CD8-positive, alpha-beta memory T cell (primary cell): Measurements from ENCODE around the gene BEST4. TPM values are rescaled to one million over a fixed set of nuclear protein-coding genes. Genes with fewer than 3 reads are reported as not detected.

Source experiments
- CTCF ChIA-PET: fragments of 350-600 bp; sonication (Branson Sonifier 250); formaldehyde crosslinking; loops from one replicate; lab custom pipeline; 2021; ENCODE audit warnings: antibody characterized with exemption; lab: Charles Lee
- POLR2A ChIA-PET: fragments of 350-600 bp; sonication (Branson Sonifier 250); formaldehyde crosslinking; loops from one replicate; lab custom pipeline; 2021; ENCODE audit warnings: antibody characterized with exemption; lab: Charles Lee
- DNase-seq, 5 donors: peaks; one replicate each; pipeline versions ENCODE4 v3.0.0 to v3.0.0-alpha.2; 2020 to 2022; ENCODE audit warnings: mixed read lengths in 1 of 5
- H3K27ac ChIP-seq: one replicate; pipeline ENCODE4 v1.7.0; 2013; ENCODE audit warnings: low read depth, mild to moderate bottlenecking, low read length, moderate library complexity
- H3K27me3 ChIP-seq: 2 replicates; pipeline ENCODE4 v1.7.0; 2013; ENCODE audit warnings: low read length, mild to moderate bottlenecking; ENCODE audit not compliant: insufficient read depth, poor library complexity, severe bottlenecking
- H3K36me3 ChIP-seq: 2 replicates; pipeline ENCODE4 v1.7.0; 2013; ENCODE audit warnings: mild to moderate bottlenecking, low read length, moderate library complexity; ENCODE audit not compliant: insufficient read depth
- H3K4me1 ChIP-seq: 2 replicates; pipeline ENCODE4 v1.7.0; 2013; ENCODE audit warnings: mild to moderate bottlenecking, low read length, moderate library complexity; ENCODE audit not compliant: insufficient read depth
- H3K4me3 ChIP-seq: 2 replicates; pipeline ENCODE4 v1.7.0; 2013; ENCODE audit warnings: mild to moderate bottlenecking, low read length
- H3K9me3 ChIP-seq: 2 replicates; pipeline ENCODE4 v1.7.0; 2013; ENCODE audit warnings: mild to moderate bottlenecking, low read length
- H3K27ac Mint-ChIP-seq, 8 donors: one replicate each; pipeline ENCODE4 v1.8.0; 2020 to 2021; ENCODE audit warnings: mixed read lengths in 8 of 8, mild to moderate bottlenecking in 6 of 8, inconsistent platforms in 3 of 8, moderate library complexity in 3 of 8
- H3K27me3 Mint-ChIP-seq, 2 donors: one replicate each; pipeline ENCODE4 v1.8.0; 2020 to 2021; ENCODE audit warnings: mixed read lengths in 2 of 2, mild to moderate bottlenecking in 1 of 2, moderate library complexity in 1 of 2
- H3K36me3 Mint-ChIP-seq, 3 donors: one replicate each; pipeline ENCODE4 v1.8.0; 2020 to 2021; ENCODE audit warnings: mixed read lengths in 3 of 3, inconsistent platforms in 1 of 3, mild to moderate bottlenecking in 1 of 3
- H3K4me1 Mint-ChIP-seq, 3 donors: one replicate each; pipeline ENCODE4 v1.8.0; 2020 to 2021; ENCODE audit warnings: mixed read lengths in 3 of 3, inconsistent platforms in 1 of 3, mild to moderate bottlenecking in 1 of 3
- H3K4me3 Mint-ChIP-seq, 7 donors: one replicate each; pipeline ENCODE4 v1.8.0; 2020 to 2021; ENCODE audit warnings: mixed read lengths in 7 of 7, mild to moderate bottlenecking in 6 of 7, moderate library complexity in 4 of 7, inconsistent platforms in 2 of 7
- H3K9me3 Mint-ChIP-seq, 5 donors: one replicate each; pipeline ENCODE4 v1.8.0; 2020 to 2022; ENCODE audit warnings: mixed read lengths in 5 of 5, mild to moderate bottlenecking in 3 of 5, moderate library complexity in 2 of 5, inconsistent platforms in 1 of 5
- polyA plus RNA-seq: library from polyadenylated mRNA; unstranded; fragments of 300-500 nt; fragmentation: Illumina TruSeq; gene quantifications from one replicate; pipeline ENCODE4 v1.2.3, GENCODE V29; 2021
- total RNA-seq, 2 experiments: library from RNA; stranded (reverse); gene quantifications; one replicate each; pipeline ENCODE4 v1.2.3, GENCODE V29; 2021

The BEST4 gene
- total and polyA plus RNA-seq, 3 experiments from 2014 or later, result 0.54 to 1.4 (median 1.2) TPM

- CTCF ChIA-PET, result interaction anchor here (1.0 to 1.3 kb wide), 3 partner anchors 9 to 234 kb away, joined by 3 read pairs; no protein-coding TSS in a partner anchor
- no peak overlapping the region for H3K27ac ChIP-seq
- H3K9me3 ChIP-seq, result no peaks in the 10 kb centered on the region
- POLR2A ChIA-PET, result no interaction called here
- no peaks in the 10 kb centered on the region for H3K27me3 ChIP-seq
- H3K4me3 ChIP-seq, result no peak overlapping the region
- Mint-ChIP-seq H3K36me3 (peaks cover 13 to 63% (median 21%) of the 10 kb centered on the region in 3 donors), H3K27ac (peak overlapping the region in 3 of 8 donors; percentile 8 to 93 (median 77)), H3K4me1 (peaks cover 48 to 56% (median 54%) of the 10 kb centered on the region in 3 donors), H3K27me3 (no peaks in the 10 kb centered on the region), H3K9me3 (no peaks in the 10 kb centered on the region), H3K4me3 (peak overlapping the region in 1 of 7 donors; percentile 60)
- peaks cover 26% of the 10 kb centered on the region for H3K36me3 ChIP-seq
- DNase-seq, result no peak
- peaks cover 41% of the 10 kb centered on the region for H3K4me1 ChIP-seq
Measured at GRCh38 chr1:44780583-44781121, 7.3 kb downstream of the BEST4 start.

DNA sequence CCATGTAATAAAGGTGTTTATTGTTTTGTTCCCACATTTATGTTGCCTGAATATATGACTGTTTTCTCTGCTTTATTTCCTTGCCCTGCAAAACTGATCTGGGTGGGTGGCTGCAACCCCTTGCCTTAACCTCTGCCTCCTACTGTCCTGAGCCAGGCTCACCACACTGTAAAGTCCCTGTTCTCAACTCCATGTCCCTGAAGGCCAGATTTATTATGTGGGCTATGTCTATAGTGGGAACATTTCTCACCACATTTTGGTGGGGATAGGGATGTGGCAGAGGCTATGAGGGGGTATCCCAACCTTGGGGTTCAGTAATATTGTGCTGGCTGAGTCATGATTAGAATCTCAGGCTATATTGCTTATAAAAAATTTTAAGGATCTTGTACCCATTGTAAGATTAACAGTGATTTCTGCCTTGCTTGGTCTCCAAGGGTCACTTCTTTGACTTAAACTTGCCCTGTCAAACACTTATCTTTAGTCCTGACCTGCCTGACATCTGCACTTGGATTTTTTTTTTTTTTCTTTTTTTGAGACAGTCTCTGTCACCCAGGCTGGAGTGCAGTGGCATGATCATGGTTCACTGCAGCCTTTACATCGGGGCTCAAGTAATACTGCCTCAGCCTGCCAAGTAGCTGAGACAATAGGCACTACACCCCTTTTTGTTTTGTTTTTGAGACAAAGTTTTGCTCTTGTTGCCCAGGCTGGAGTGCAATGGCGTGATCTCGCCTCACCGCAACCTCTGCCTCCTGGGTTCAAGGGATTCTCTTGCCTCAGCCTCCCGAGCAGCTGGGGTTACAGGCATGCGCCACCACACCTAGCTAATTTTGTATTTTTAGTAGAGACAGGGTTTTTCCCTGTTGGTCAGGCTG is 9.0 kb downstream of the BEST4 start:
- Histone ChIP-seq H3K27me3 (no peaks in the 10 kb centered on the region), H3K4me1 (peaks cover 34% of the 10 kb centered on the region), H3K36me3 (peaks cover 26% of the 10 kb centered on the region), H3K4me3 (no peak overlapping the region), H3K27ac (no peak overlapping the region), H3K9me3 (no peaks in the 10 kb centered on the region)
- peak overlapping the region in 1 of 7 donors; percentile 95 for H3K4me3 Mint-ChIP-seq
- H3K27ac Mint-ChIP-seq, result peak overlapping the region; percentile 4 to 94 (median 76)
- H3K9me3 Mint-ChIP-seq, result no peaks in the 10 kb centered on the region
- no peak for DNase-seq
- POLR2A ChIA-PET, result interaction anchor here (0.6 kb wide), 1 partner anchor 1127 kb away, joined by 3 read pairs; no protein-coding TSS in a partner anchor
- H3K36me3 Mint-ChIP-seq, result peaks cover 13 to 63% (median 21%) of the 10 kb centered on the region in 3 donors
- CTCF ChIA-PET, result interaction anchor here (1.0 to 1.5 kb wide), 4 partner anchors 8 to 57 kb away, joined by 3 read pairs; partner anchors contain the start of gene RNU5D-1
- H3K27me3 Mint-ChIP-seq, result no peaks in the 10 kb centered on the region
- peaks cover 44 to 51% (median 50%) of the 10 kb centered on the region in 3 donors for H3K4me1 Mint-ChIP-seq

DNA sequence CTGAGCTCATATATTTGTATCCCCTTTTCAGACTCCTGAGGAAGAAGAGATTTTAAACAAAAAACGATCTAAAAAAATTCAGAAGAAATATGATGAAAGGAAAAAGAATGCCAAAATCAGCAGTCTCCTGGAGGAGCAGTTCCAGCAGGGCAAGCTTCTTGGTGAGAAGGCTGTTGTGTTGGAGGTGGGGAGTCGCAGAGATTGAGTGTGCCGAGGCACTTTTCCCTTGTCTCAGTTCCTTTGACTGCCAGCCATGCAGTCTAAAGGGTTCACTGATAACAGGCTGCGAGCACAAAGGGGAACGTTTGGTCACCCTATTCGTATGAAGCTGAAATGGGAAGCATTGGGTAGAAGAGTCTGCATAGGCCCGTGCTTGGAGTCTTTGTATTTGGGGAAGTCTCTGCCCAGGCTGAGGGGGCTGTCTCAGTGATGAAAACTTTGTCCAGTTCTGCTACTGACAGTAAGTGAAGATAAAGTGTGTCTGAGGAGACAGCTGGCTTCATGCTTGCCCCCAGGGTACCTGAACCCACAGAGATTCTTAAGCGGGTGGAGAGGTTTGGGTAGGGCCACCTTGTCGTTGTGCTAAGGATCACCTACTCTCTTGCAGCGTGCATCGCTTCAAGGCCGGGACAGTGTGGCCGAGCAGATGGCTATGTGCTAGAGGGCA is 9.9 kb downstream of the BEST4 start:
- no peak overlapping the region for H3K4me3 ChIP-seq
- H3K36me3 ChIP-seq, result peaks cover 26% of the 10 kb centered on the region
- Mint-ChIP-seq H3K4me3 (peak overlapping the region; percentile 9 to 95 (median 44)), H3K27me3 (no peaks in the 10 kb centered on the region), H3K27ac (peak overlapping the region; percentile 64 to 96 (median 93)), H3K9me3 (no peaks in the 10 kb centered on the region), H3K36me3 (peaks cover 13 to 61% (median 21%) of the 10 kb centered on the region in 3 donors), H3K4me1 (peaks cover 38 to 45% (median 44%) of the 10 kb centered on the region in 3 donors)
- peaks cover 27% of the 10 kb centered on the region for H3K4me1 ChIP-seq
- CTCF ChIA-PET, result interaction anchor here (1.0 to 3.6 kb wide), 6 partner anchors 7 to 236 kb away, joined by 3 to 26 read pairs (median 4); no protein-coding TSS in a partner anchor
- no peak for DNase-seq
- H3K9me3 ChIP-seq, result no peaks in the 10 kb centered on the region
- H3K27ac ChIP-seq, result peak overlapping the region; percentile 92
- POLR2A ChIA-PET, result interaction anchor here (0.6 to 1.3 kb wide), 2 partner anchors 22 to 914 kb away, joined by 3 read pairs; partner anchors contain the start of gene PLK3
- H3K27me3 ChIP-seq, result no peaks in the 10 kb centered on the region

DNA sequence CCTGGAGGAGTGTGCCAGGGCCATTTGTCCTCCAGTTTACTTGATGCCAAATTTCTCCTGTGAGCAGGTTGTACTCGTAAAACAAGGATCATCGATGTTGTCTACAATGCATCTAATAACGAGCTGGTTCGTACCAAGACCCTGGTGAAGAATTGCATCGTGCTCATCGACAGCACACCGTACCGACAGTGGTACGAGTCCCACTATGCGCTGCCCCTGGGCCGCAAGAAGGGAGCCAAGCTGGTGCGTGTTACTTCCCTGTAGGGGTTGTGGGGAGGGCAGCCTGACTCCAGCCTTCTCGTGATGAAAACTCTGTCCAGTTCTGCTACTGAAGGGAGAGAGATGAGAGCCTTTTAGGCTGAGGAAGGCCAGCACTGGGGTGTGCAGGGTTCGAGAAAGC is 10.4 kb downstream of the BEST4 start:
- Mint-ChIP-seq H3K27ac (peak overlapping the region; percentile 64 to 96 (median 93)), H3K9me3 (no peaks in the 10 kb centered on the region), H3K4me1 (peaks cover 40 to 43% (median 42%) of the 10 kb centered on the region in 3 donors), H3K36me3 (peaks cover 13 to 61% (median 21%) of the 10 kb centered on the region in 3 donors), H3K4me3 (peak overlapping the region; percentile 90 to 99 (median 94)), H3K27me3 (no peaks in the 10 kb centered on the region)
- Histone ChIP-seq H3K4me3 (no peak overlapping the region), H3K9me3 (no peaks in the 10 kb centered on the region), H3K36me3 (peaks cover 26% of the 10 kb centered on the region), H3K27ac (peak overlapping the region; percentile 92), H3K4me1 (peaks cover 27% of the 10 kb centered on the region), H3K27me3 (no peaks in the 10 kb centered on the region)
- CTCF ChIA-PET, result interaction anchor here (1.2 to 3.6 kb wide), 6 partner anchors 7 to 237 kb away, joined by 3 to 26 read pairs (median 4); partner anchors contain the start of gene PLK3
- DNase-seq, result no peak
- POLR2A ChIA-PET, result interaction anchor here (0.6 to 3.2 kb wide), 3 partner anchors 9 to 913 kb away, joined by 3 to 49 read pairs (median 3); partner anchors contain the start of genes BEST4 and PLK3

DNA sequence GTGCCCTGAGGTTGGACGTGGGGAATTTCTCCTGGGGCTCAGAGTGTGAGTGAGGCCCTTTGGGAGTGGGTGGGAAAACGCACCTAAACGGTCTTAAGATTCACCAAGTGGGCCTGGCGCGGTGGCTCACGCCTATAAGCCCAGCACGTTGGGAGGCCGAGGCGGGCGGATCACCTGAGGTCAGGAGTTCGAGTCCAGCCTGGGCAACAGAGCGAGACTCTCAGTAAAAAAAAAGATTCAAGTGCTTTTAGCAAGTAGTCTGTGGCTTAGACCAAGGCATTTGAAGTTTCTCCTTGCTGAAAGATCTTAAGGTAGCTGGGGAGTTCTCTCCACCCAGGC is 11.3 kb downstream of the BEST4 start:
- H3K4me3 ChIP-seq, result peak overlapping the region; percentile 95
- no peaks in the 10 kb centered on the region for H3K9me3 ChIP-seq
- H3K27ac Mint-ChIP-seq, result peak overlapping the region; percentile 89 to 97 (median 94)
- H3K27me3 Mint-ChIP-seq, result no peaks in the 10 kb centered on the region
- DNase-seq, result no peak
- H3K4me1 Mint-ChIP-seq, result peaks cover 40 to 43% (median 42%) of the 10 kb centered on the region in 3 donors
- H3K4me1 ChIP-seq, result peaks cover 27% of the 10 kb centered on the region
- H3K27me3 ChIP-seq, result no peaks in the 10 kb centered on the region
- CTCF ChIA-PET, result interaction anchor here (1.1 to 3.6 kb wide), 8 partner anchors 8 to 62 kb away, joined by 3 to 26 read pairs (median 5); partner anchors contain the start of genes BEST4, BTBD19, PLK3 and RNU5D-1
- no peaks in the 10 kb centered on the region for H3K9me3 Mint-ChIP-seq
- H3K4me3 Mint-ChIP-seq, result peak overlapping the region; percentile 90 to 99 (median 94)
- peaks cover 13 to 59% (median 21%) of the 10 kb centered on the region in 3 donors for H3K36me3 Mint-ChIP-seq
- peaks cover 26% of the 10 kb centered on the region for H3K36me3 ChIP-seq
- H3K27ac ChIP-seq, result peak overlapping the region; percentile 92
- POLR2A ChIA-PET, result interaction anchor here (0.6 to 3.2 kb wide), 11 partner anchors 9 to 563 kb away, joined by 3 to 49 read pairs (median 11); partner anchors contain the start of genes BEST4, BTBD19, DYNLT4 and HECTD3

- CTCF ChIA-PET, result interaction anchor here (0.6 to 3.6 kb wide), 13 partner anchors 9 to 527 kb away, joined by 3 to 26 read pairs (median 4); partner anchors contain the start of genes BEST4, BTBD19, PLK3 and RNU5D-1
Measured at GRCh38 chr1:44775930-44776729, 11.8 kb downstream of the BEST4 start.

More at GRCh38 chr1:44775930-44776729, 11.8 kb downstream of the BEST4 start:
- peak in 3 of 5 donors; percentile 52 to 64 (median 52) for DNase-seq
- Mint-ChIP-seq H3K36me3 (peaks cover 8 to 53% (median 20%) of the 10 kb centered on the region in 3 donors), H3K27me3 (no peaks in the 10 kb centered on the region), H3K27ac (peak overlapping the region; percentile 89 to 97 (median 94)), H3K4me3 (peak overlapping the region; percentile 90 to 99 (median 94)), H3K4me1 (peaks cover 40 to 43% (median 42%) of the 10 kb centered on the region in 3 donors), H3K9me3 (no peaks in the 10 kb centered on the region)
- POLR2A ChIA-PET, result interaction anchor here (0.6 to 3.2 kb wide), 17 partner anchors 10 to 746 kb away, joined by 3 to 49 read pairs (median 6); partner anchors contain the start of genes BEST4, BTBD19, DYNLT4 and HECTD3
- Histone ChIP-seq H3K4me3 (peak overlapping the region; percentile 95), H3K36me3 (peaks cover 21% of the 10 kb centered on the region), H3K27ac (peak overlapping the region; percentile 92), H3K4me1 (peaks cover 27% of the 10 kb centered on the region), H3K27me3 (no peaks in the 10 kb centered on the region), H3K9me3 (no peaks in the 10 kb centered on the region)
